Transverse colon (tissue), 4 donors: ENCODE results near the gene RNF150. TPM values are rescaled to one million over a fixed set of nuclear protein-coding genes. Genes with fewer than 3 reads are reported as not detected.

Experiments used
- DNase-seq: peaks from one replicate; pipeline ENCODE4 v3.0.0-alpha.2; 2019
- H3K27ac ChIP-seq, 4 donors: fragments of 200-600 bp; sonication (generic); 2 replicates each; pipeline ENCODE4 v1.5.1; 2016 to 2018; ENCODE audit warnings: inconsistent platforms in 4 of 4
- H3K27me3 ChIP-seq: fragments of 200-600 bp; sonication (generic); 2 replicates; pipeline ENCODE4 v1.5.1; 2017; ENCODE audit warnings: inconsistent platforms
- H3K36me3 ChIP-seq, 4 donors: fragments of 200-600 bp; sonication (generic); 2 replicates each; pipeline ENCODE4 v1.5.1; 2017 to 2019; ENCODE audit warnings: inconsistent platforms in 4 of 4
- H3K4me1 ChIP-seq, 4 donors: fragments of 200-600 bp; sonication (generic); 2 replicates each; pipeline ENCODE4 v1.5.1; 2017 to 2020; ENCODE audit warnings: inconsistent platforms in 4 of 4
- H3K4me3 ChIP-seq, 4 donors: fragments of 200-600 bp; sonication (generic); 1 replicate in 1 of 4; 2 replicates in 3 of 4; pipeline versions ENCODE4 v1.5.1 to v1.6.1; 2017 to 2019; ENCODE audit warnings: inconsistent platforms in 4 of 4
- H3K9me3 ChIP-seq, 2 donors: fragments of 200-600 bp; sonication (generic); 2 replicates each; pipeline ENCODE4 v1.5.1; 2017 to 2019; ENCODE audit warnings: inconsistent platforms in 2 of 2
- CTCF ChIP-seq, 5 experiments: fragments of 200-600 bp in 3 of 5; fragments of 450-650 bp in 2 of 5; sonication (generic) in 3 of 5; IDR thresholded peaks; 1 replicate in 2 of 5; 2 replicates in 3 of 5; pipeline ENCODE4 v1.5.1; 2016 to 2017; ENCODE audit warnings: antibody characterized with exemption in 5 of 5, inconsistent platforms in 3 of 5, mild to moderate bottlenecking in 2 of 5, moderate library complexity in 1 of 5
- EP300 ChIP-seq: sonication (generic); formaldehyde crosslinking; IDR thresholded peaks from one replicate; pipeline ENCODE4 v1.6.1; 2017; ENCODE audit warnings: antibody characterized with exemption, low read depth
- POLR2A ChIP-seq: fragments of 450-650 bp; IDR thresholded peaks from one replicate; pipeline ENCODE4 v1.6.1; 2016; ENCODE audit warnings: antibody characterized with exemption, mild to moderate bottlenecking, moderate library complexity
- POLR2AphosphoS5 ChIP-seq, 3 donors: sonication (generic); formaldehyde crosslinking; IDR thresholded peaks; one replicate each; pipeline ENCODE4 v1.6.1; 2016; ENCODE audit warnings: antibody characterized with exemption in 3 of 3
- WGBS, 2 donors: methylation state at CpG; one replicate each; pipeline ENCODE4 v1.1.5; 2018; ENCODE audit warnings: low coverage in 1 of 2; 5-methylcytosine and 5-hydroxymethylcytosine counted together
- in situ Hi-C, 4 donors: fragments of 200-750 bp; cut with MboI; loops; one replicate each; pipeline versions ENCODE4 v1.15.0 to v1.15.1; 2017; ENCODE audit warnings: low sequenced_read_pairs in 3 of 4, low pct_ligation_motif_present in 1 of 4, low pct_unique_long_range_greater_than_20kb in 1 of 4
- intact Hi-C: fragments of 100-400 bp; cut with DNase I; formaldehyde crosslinking; loops from one replicate; pipeline ENCODE4 v1.15.1; 2023; ENCODE audit warnings: low total_unique reads
- total RNA-seq, 4 donors: library from RNA; depleted of rRNA; stranded (reverse); fragments of >200 nt; gene quantifications; one replicate each; pipeline ENCODE4 v1.1.0, GENCODE V29; 2016

Gene RNF150
- total RNA-seq, 4 donors from 2014 or later: 2.8 to 15.3 (median 7.9) TPM

GRCh38 chr4:140989944-140990343 is 143.3 kb downstream of the RNF150 start:
- TF ChIP-seq POLR2AphosphoS5 (IDR thresholded peaks at IDR 0.05) (no peak), POLR2A (no peak), CTCF (IDR thresholded peaks at IDR 0.05) (no peak), EP300 (no peak)
- Histone ChIP-seq H3K4me3 (no peak overlapping the region), H3K27ac (no peak overlapping the region), H3K36me3 (no peaks in the 10 kb centered on the region), H3K9me3 (no peaks in the 10 kb centered on the region), H3K4me1 (peaks cover 0 to 10% (median 6%) of the 10 kb centered on the region in 4 donors), H3K27me3 (no peaks in the 10 kb centered on the region)
- in situ Hi-C loops: no loop called here
- DNase-seq: no peak
- 84 to 97% methylated on average over 3 of the region's 3 CpGs for WGBS, 2 donors
- intact Hi-C loops: loop anchor here (10.0 kb wide), 1 partner anchor 145 kb away; the partner anchor contains the start of gene RNF150

GRCh38 chr4:140986045-140986444 is 147.2 kb downstream of the RNF150 start:
- DNase-seq: no peak
- in situ Hi-C loops: no loop called here
- 65 to 77% methylated on average over 5 of the region's 5 CpGs for WGBS, 2 donors
- TF ChIP-seq POLR2A (no peak), POLR2AphosphoS5 (IDR thresholded peaks at IDR 0.05) (no peak), CTCF (IDR thresholded peaks at IDR 0.05) (no peak), EP300 (no peak)
- Histone ChIP-seq H3K4me1 (no peaks in the 10 kb centered on the region), H3K27me3 (no peaks in the 10 kb centered on the region), H3K4me3 (no peak overlapping the region), H3K9me3 (no peaks in the 10 kb centered on the region), H3K27ac (peak overlapping the region in 2 of 4 donors; percentile 25 to 43), H3K36me3 (no peaks in the 10 kb centered on the region)
- intact Hi-C loops: no loop called here

- intact Hi-C loops: no loop called here
- H3K4me3 ChIP-seq: no peak overlapping the region
- in situ Hi-C loops: no loop called here
- no peaks in the 10 kb centered on the region for H3K27me3 ChIP-seq
- no peak overlapping the region for H3K27ac ChIP-seq
- no peaks in the 10 kb centered on the region for H3K4me1 ChIP-seq
- TF ChIP-seq POLR2A: no peak
- TF ChIP-seq CTCF (IDR thresholded peaks at IDR 0.05): no peak
- TF ChIP-seq EP300: no peak
- TF ChIP-seq POLR2AphosphoS5 (IDR thresholded peaks at IDR 0.05): no peak
- no peak for DNase-seq
- no peaks in the 10 kb centered on the region for H3K9me3 ChIP-seq
- H3K36me3 ChIP-seq: no peaks in the 10 kb centered on the region
- 84 to 94% methylated on average over 5 of the region's 5 CpGs for WGBS, 2 donors
Observed at GRCh38 chr4:140982613-140983340, 150.5 kb downstream of the RNF150 start.

- Histone ChIP-seq H3K4me1 (no peaks in the 10 kb centered on the region), H3K27me3 (no peaks in the 10 kb centered on the region), H3K27ac (no peak overlapping the region), H3K9me3 (no peaks in the 10 kb centered on the region), H3K36me3 (no peaks in the 10 kb centered on the region), H3K4me3 (no peak overlapping the region)
- no peak for TF ChIP-seq CTCF (IDR thresholded peaks at IDR 0.05)
- no peak for TF ChIP-seq POLR2A
- no peak for TF ChIP-seq EP300
- no peak for TF ChIP-seq POLR2AphosphoS5 (IDR thresholded peaks at IDR 0.05)
- DNase-seq: no peak
- WGBS, 2 donors: 54 to 60% methylated on average over 3 to 5 of the region's 5 CpGs
- intact Hi-C loops (no loop called here), in situ Hi-C loops (no loop called here)
Observed at GRCh38 chr4:140980426-140981200, 152.7 kb downstream of the RNF150 start.
